AG04450 (cell line): Measurements from ENCODE around the gene ADGRA1. TPM values are rescaled to one million over a fixed set of nuclear protein-coding genes. Genes with fewer than 3 reads are reported as not detected.

ENCODE experiments used
- CTCF ChIA-PET: fragments of 300-600, 350-600 bp; formaldehyde crosslinking; extraction: SDS; loops from one replicate; lab custom pipeline; 2022; ENCODE audit warnings: antibody characterized with exemption, inconsistent platforms; lab: Charles Lee
- POLR2A ChIA-PET: fragments of 350-600 bp; formaldehyde crosslinking; extraction: SDS; loops from one replicate; lab custom pipeline; 2021; ENCODE audit warnings: antibody characterized with exemption, inconsistent platforms; lab: Yijun Ruan, JAX
- DNase-seq: peaks from one replicate; pipeline ENCODE4 v3.0.0-alpha.2; 2011; ENCODE audit warnings: low read depth, low spot score
- H3K27ac ChIP-seq: one replicate; pipeline ENCODE4 v1.5.1; 2012; ENCODE audit warnings: low read depth, low read length, control low read depth
- H3K27me3 ChIP-seq: one replicate; pipeline ENCODE4 v1.6.0; 2012; ENCODE audit warnings: low read length; ENCODE audit not compliant: control insufficient read depth, insufficient read depth
- H3K4me3 ChIP-seq: 2 replicates; pipeline ENCODE4 v1.5.1; 2011; ENCODE audit warnings: mild to moderate bottlenecking, low read depth, low read length, control low read depth
- H3K9me3 ChIP-seq: 2 replicates; pipeline ENCODE4 v1.5.1; 2012; ENCODE audit warnings: low read length; ENCODE audit not compliant: control insufficient read depth, insufficient read depth
- polyA plus RNA-seq: library from polyadenylated mRNA; depleted of rRNA; stranded (reverse); fragments of >200 nt; gene quantifications from 2 replicates; pipeline ENCODE4 v1.2.3, GENCODE V29; 2011
- TF ChIP-seq, protein P1 (sequence below): IDR thresholded peaks from 2 replicates; pipeline ENCODE4 v1.5.1; 2011; ENCODE audit warnings: low read depth, low read length, control low read depth, inconsistent platforms

ADGRA1 gene
- polyA plus RNA-seq, 1 experiment: not detected

- Histone ChIP-seq H3K27ac (no peak overlapping the region), H3K4me3 (no peak overlapping the region), H3K9me3 (peaks cover 83% of the 10 kb centered on the region), H3K27me3 (no peaks in the 10 kb centered on the region)
- ChIA-PET CTCF (no interaction called here), POLR2A (no interaction called here)
- no peak for DNase-seq
- TF ChIP-seq, protein P1, sequence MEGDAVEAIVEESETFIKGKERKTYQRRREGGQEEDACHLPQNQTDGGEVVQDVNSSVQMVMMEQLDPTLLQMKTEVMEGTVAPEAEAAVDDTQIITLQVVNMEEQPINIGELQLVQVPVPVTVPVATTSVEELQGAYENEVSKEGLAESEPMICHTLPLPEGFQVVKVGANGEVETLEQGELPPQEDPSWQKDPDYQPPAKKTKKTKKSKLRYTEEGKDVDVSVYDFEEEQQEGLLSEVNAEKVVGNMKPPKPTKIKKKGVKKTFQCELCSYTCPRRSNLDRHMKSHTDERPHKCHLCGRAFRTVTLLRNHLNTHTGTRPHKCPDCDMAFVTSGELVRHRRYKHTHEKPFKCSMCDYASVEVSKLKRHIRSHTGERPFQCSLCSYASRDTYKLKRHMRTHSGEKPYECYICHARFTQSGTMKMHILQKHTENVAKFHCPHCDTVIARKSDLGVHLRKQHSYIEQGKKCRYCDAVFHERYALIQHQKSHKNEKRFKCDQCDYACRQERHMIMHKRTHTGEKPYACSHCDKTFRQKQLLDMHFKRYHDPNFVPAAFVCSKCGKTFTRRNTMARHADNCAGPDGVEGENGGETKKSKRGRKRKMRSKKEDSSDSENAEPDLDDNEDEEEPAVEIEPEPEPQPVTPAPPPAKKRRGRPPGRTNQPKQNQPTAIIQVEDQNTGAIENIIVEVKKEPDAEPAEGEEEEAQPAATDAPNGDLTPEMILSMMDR: no peak
Observed at GRCh38 chr10:133126431-133127290, 38.9 kb downstream of the ADGRA1 start.

DNA sequence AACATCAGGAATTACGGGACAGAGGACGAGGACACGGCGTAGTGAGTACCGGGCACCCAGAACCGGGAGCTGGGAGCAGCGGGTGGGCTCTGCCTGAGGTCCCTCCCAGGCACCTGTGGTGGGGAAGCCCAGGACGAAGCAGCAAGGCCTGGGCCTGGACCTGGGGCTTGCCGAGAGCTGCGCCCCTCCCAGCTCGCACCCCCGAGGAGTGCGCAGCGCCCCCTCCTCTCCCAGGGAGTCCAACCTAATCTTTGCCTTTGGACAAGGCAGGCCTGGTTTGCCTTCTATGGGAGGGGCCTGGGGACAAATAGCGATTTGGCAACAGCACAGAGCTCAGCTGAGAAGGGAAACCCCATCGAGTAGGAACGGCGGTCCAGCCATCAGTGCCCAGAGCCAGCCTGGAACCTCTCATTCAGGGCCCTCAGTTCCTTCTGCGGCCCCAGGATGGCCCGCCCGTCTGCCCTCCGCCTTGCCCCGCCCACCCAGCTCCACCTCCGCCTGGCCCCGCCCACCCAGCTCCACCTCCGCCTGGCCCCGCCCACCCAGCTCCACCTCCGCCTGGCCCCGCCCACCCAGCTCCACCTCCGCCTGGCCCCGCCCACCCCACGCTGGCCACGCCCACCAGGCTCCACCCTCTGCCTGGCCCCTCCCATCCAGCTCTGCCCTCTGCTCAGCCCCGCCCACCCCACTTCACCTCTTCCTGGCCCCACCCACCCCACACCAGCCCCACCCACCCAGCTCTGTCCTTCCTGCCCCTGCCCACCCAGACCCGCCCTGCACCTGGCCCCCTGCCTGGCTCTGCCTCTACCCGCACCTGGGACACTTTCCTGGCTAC lies 39.8 kb downstream of the ADGRA1 start:
- Histone ChIP-seq H3K27me3 (no peaks in the 10 kb centered on the region), H3K4me3 (no peak overlapping the region), H3K27ac (no peak overlapping the region), H3K9me3 (peaks cover 82% of the 10 kb centered on the region)
- TF ChIP-seq, protein P1: no peak
- no peak for DNase-seq
- POLR2A ChIA-PET: no interaction called here
- CTCF ChIA-PET: no interaction called here

- no peak for DNase-seq
- Histone ChIP-seq H3K9me3 (peaks cover 73% of the 10 kb centered on the region), H3K27me3 (no peaks in the 10 kb centered on the region), H3K27ac (no peak overlapping the region), H3K4me3 (no peak overlapping the region)
- CTCF ChIA-PET: no interaction called here
- POLR2A ChIA-PET: no interaction called here
- TF ChIP-seq, protein P1: no peak
Observed at GRCh38 chr10:133128126-133129070, 40.7 kb downstream of the ADGRA1 start.

DNA sequence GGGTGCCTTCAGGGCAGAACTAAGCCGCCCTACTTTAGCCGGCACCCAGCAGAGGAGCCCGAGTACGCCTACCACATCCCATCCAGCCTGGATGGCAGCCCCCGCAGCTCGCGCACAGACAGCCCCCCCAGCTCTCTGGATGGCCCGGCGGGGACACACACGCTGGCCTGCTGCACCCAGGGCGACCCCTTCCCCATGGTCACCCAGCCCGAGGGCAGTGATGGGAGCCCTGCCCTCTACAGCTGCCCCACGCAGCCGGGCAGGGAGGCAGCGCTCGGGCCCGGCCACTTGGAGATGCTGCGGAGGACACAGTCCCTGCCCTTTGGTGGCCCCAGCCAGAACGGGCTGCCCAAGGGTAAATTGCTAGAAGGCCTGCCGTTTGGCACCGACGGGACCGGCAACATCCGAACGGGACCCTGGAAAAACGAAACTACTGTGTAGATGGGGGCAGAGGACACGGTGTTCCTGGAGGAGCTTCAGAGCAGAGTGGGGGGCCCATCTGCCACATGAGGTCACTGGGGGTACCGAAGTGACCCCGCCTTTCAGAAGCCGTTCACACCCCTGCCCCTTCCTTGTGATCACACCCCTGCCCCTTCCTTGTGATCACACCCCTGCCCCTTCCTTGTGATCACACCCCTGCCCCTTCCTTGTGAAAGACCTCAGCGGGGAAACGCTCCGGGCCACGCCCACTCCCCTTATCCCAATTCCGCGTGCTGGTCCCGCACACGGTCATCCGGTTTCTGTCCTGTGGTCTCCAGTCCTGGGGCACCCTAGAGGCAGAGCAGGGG lies 41.5 kb downstream of the ADGRA1 start:
- no peak overlapping the region for H3K4me3 ChIP-seq
- CTCF ChIA-PET: no interaction called here
- H3K9me3 ChIP-seq: peaks cover 69% of the 10 kb centered on the region
- TF ChIP-seq, protein P1: no peak
- no peak for DNase-seq
- H3K27ac ChIP-seq: no peak overlapping the region
- POLR2A ChIA-PET: no interaction called here
- no peaks in the 10 kb centered on the region for H3K27me3 ChIP-seq
